ENCODE results near the gene HPDL.

GRCh38 chr1:45304311-45305081 is 22.2 kb upstream of the HPDL start:
- TF ChIP-seq CTCF (IDR thresholded peaks at IDR 0.05), result no peak
- no peak for TF ChIP-seq EP300 (IDR thresholded peaks at IDR 0.05)
- TF ChIP-seq POLR2AphosphoS5 (IDR thresholded peaks at IDR 0.05), result no peak
- TF ChIP-seq POLR2A (IDR thresholded peaks at IDR 0.05), result no peak
